OCI-LY3 (cell line): Measurements from ENCODE around the gene BIRC7.

Experiments
- H2AFZ ChIP-seq: fragments of 200-600, 300-600 bp; shearing (Covaris generic); 2 replicates; pipeline ENCODE4 v1.6.0; 2014; ENCODE audit warnings: antibody characterized with exemption, low read depth, low read length
- H3K27ac ChIP-seq: fragments of 200-600, 300-600 bp; sonication (generic); 2 replicates; pipeline ENCODE4 v1.5.1; 2014; ENCODE audit warnings: mild to moderate bottlenecking, low read length, moderate library complexity, mixed read lengths
- H3K27me3 ChIP-seq: fragments of 200-600, 300-600 bp; sonication (generic); 2 replicates; pipeline ENCODE4 v1.6.1; 2014; ENCODE audit warnings: low read depth, low read length, mixed read lengths
- H3K36me3 ChIP-seq: fragments of 200-600, 300-600 bp; sonication (generic); replicated peaks from 2 replicates; pipeline ENCODE3; 2014; ENCODE audit warnings: low read depth, low read length, mixed read lengths
- H3K4me1 ChIP-seq: fragments of 300-600, 200-600 bp; sonication (generic); 2 replicates; pipeline ENCODE4 v1.6.1; 2014; ENCODE audit warnings: low read length, mixed read lengths
- H3K4me2 ChIP-seq: fragments of 200-600, 300-600 bp; sonication (generic); 2 replicates; pipeline ENCODE4 v1.6.1; 2014; ENCODE audit warnings: low read length, mixed read lengths
- H3K4me3 ChIP-seq: fragments of 300-600, 200-600 bp; sonication (generic); 2 replicates; pipeline ENCODE4 v1.5.1; 2014; ENCODE audit warnings: antibody characterized with exemption, mild to moderate bottlenecking, low read length, moderate library complexity
- H3K79me2 ChIP-seq: fragments of 300-600, 200-600 bp; shearing (Covaris generic); 2 replicates; pipeline ENCODE4 v1.6.1; 2014; ENCODE audit warnings: mild to moderate bottlenecking, low read length, mixed read lengths
- H3K9ac ChIP-seq: fragments of 300-600, 200-600 bp; shearing (Covaris generic); 2 replicates; pipeline ENCODE4 v1.6.0; 2014; ENCODE audit warnings: mild to moderate bottlenecking, low read length, moderate library complexity
- H3K9me3 ChIP-seq: fragments of 200-600, 300-600 bp; shearing (Covaris generic); 2 replicates; pipeline ENCODE4 v1.6.1; 2014; ENCODE audit warnings: low read length, mixed read lengths; ENCODE audit not compliant: insufficient read depth
- H4K20me1 ChIP-seq: fragments of 200-600, 300-600 bp; sonication (generic); 2 replicates; pipeline ENCODE4 v1.6.1; 2016; ENCODE audit warnings: low read length, mixed read lengths; ENCODE audit not compliant: insufficient read depth
- CTCF ChIP-seq: fragments of 200-600, 300-600 bp; sonication (generic); IDR thresholded peaks from 2 replicates; pipeline ENCODE4 v1.5.1; 2014; ENCODE audit warnings: antibody characterized with exemption, low read length, low read depth
- EZH2phosphoT487 ChIP-seq: fragments of 200-600 bp; shearing (Covaris generic); IDR thresholded peaks from 2 replicates; pipeline ENCODE4 v1.6.1; 2018; ENCODE audit warnings: antibody characterized with exemption, mixed run types, low read depth

Gene BIRC7

DNA sequence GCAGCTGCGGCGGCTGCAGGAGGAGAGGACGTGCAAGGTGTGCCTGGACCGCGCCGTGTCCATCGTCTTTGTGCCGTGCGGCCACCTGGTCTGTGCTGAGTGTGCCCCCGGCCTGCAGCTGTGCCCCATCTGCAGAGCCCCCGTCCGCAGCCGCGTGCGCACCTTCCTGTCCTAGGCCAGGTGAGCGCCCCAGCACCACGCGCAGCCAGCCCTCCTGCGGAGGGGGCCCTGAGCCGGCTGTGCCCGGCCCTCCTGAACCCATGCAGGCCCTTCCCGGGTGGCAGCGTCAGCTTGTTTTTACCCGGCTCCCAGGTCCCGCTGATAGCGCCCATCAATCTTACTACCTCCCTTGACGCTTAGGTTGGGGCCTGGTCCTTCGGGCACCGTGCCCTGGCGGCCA, 3.7 kb downstream of the BIRC7 start:
- Histone ChIP-seq H3K4me1 (peaks cover 3% of the 10 kb centered on the region; the same call in 1 of the 2 replicates), H3K27ac (no peak overlapping the region), H3K79me2 (no peaks in the 10 kb centered on the region), H4K20me1 (no peaks in the 10 kb centered on the region), H3K4me2 (no peak overlapping the region), H3K9me3 (no peaks in the 10 kb centered on the region), H2AFZ (no peak overlapping the region), H3K36me3 (no peaks in the 10 kb centered on the region), H3K27me3 (no peaks in the 10 kb centered on the region), H3K9ac (no peak overlapping the region), H3K4me3 (no peak overlapping the region)
- no peak for TF ChIP-seq CTCF
- no peak for TF ChIP-seq EZH2phosphoT487

DNA sequence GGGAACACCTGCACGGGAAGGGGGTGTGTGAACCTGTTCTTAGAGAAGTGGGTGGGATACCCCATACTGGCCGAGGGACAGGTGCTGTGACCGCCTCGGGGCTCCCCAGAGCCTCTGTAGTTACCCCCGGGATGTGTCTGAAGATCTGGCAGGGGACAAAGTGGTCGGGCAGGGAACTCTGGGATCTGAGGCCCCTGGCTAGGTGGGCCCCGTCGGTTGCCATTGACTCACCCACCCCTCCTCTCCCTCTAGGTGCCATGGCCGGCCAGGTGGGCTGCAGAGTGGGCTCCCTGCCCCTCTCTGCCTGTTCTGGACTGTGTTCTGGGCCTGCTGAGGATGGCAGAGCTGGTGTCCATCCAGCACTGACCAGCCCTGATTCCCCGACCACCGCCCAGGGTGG, 4.3 kb downstream of the BIRC7 start:
- Histone ChIP-seq H3K27me3 (no peaks in the 10 kb centered on the region), H3K4me3 (no peak overlapping the region), H3K4me1 (peaks cover 3% of the 10 kb centered on the region; the same call in 1 of the 2 replicates), H4K20me1 (no peaks in the 10 kb centered on the region), H3K36me3 (no peaks in the 10 kb centered on the region), H3K79me2 (no peaks in the 10 kb centered on the region), H3K4me2 (no peak overlapping the region), H3K9ac (no peak overlapping the region), H2AFZ (no peak overlapping the region), H3K9me3 (no peaks in the 10 kb centered on the region), H3K27ac (no peak overlapping the region)
- no peak for TF ChIP-seq CTCF
- TF ChIP-seq EZH2phosphoT487: no peak

DNA sequence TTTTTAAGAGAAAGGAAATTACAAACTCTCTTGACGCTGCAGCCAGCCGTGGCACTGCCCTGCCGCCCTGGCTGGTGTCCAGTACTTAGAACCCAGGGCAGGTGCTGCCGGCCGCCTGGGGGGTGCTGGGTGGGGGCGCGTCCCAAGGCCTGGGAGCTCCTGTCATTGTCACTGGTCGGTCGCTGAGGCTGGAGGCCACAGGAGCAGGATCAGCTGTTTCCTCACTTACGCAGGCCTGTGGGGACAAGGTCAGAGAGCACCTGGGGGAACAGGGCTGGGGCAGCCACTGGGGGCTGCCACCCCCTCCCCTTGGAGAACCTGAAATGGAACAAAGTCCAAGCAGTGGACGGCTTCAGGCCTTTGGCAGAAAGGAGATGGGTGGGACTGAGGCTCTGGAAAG, 5.6 kb downstream of the BIRC7 start:
- Histone ChIP-seq H3K9me3 (no peaks in the 10 kb centered on the region), H2AFZ (no peak overlapping the region), H4K20me1 (no peaks in the 10 kb centered on the region), H3K79me2 (no peaks in the 10 kb centered on the region), H3K36me3 (no peaks in the 10 kb centered on the region), H3K4me3 (no peak overlapping the region), H3K27ac (no peak overlapping the region), H3K4me1 (no peaks in the 10 kb centered on the region), H3K27me3 (no peaks in the 10 kb centered on the region), H3K9ac (no peak overlapping the region), H3K4me2 (no peak overlapping the region)
- no peak for TF ChIP-seq CTCF
- no peak for TF ChIP-seq EZH2phosphoT487

DNA sequence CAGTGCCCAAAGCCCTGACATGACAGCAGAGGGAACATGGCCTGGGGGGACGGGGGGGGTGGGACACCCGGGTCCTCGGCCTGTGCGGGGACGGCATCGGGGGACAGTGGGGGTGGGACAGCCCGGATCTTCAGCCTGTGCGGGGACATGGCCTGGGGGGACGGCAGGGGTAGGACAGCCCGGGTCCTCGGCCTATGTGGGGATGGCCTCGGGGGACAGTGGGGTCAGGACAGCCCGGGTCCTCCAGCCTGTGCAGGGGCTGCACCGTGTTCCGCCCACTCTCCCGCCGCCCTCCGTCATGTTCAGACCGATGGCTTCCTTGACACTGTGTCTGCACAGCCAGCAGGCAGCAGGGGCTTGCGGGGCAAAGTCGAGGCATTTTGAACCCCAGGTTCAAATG, 7.0 kb downstream of the BIRC7 start:
- H3K27ac ChIP-seq: no peak overlapping the region
- no peak overlapping the region for H2AFZ ChIP-seq
- no peaks in the 10 kb centered on the region for H3K27me3 ChIP-seq
- TF ChIP-seq EZH2phosphoT487: no peak
- TF ChIP-seq CTCF: no peak
- no peak overlapping the region for H3K4me3 ChIP-seq
- no peaks in the 10 kb centered on the region for H3K4me1 ChIP-seq
- H3K9me3 ChIP-seq: no peaks in the 10 kb centered on the region
- no peaks in the 10 kb centered on the region for H4K20me1 ChIP-seq
- no peaks in the 10 kb centered on the region for H3K36me3 ChIP-seq
- H3K4me2 ChIP-seq: no peak overlapping the region
- H3K9ac ChIP-seq: no peak overlapping the region
- H3K79me2 ChIP-seq: no peaks in the 10 kb centered on the region
